Trophoblast cell (in vitro differentiated cells and primary cell): ENCODE data around the gene RAB3C.

Source experiments
- DNase-seq, 2 donors: peaks; one replicate each; pipeline ENCODE4 v3.0.0-alpha.2; 2016
- H2AFZ ChIP-seq: 2 replicates; pipeline ENCODE4 v1.6.1; 2013; ENCODE audit warnings: low read length, moderate library complexity, mild to moderate bottlenecking; ENCODE audit not compliant: insufficient read depth, poor library complexity
- H2AK5ac ChIP-seq: 2 replicates; pipeline ENCODE4 v1.6.1; 2013; ENCODE audit warnings: mild to moderate bottlenecking, low read length
- H2BK120ac ChIP-seq: 2 replicates; pipeline ENCODE4 v1.6.1; 2013; ENCODE audit warnings: low read length, mild to moderate bottlenecking, moderate library complexity; ENCODE audit not compliant: insufficient read depth, poor library complexity
- H2BK12ac ChIP-seq: 2 replicates; pipeline ENCODE4 v1.6.1; 2013; ENCODE audit warnings: mild to moderate bottlenecking, low read length, moderate library complexity
- H2BK5ac ChIP-seq: 2 replicates; pipeline ENCODE4 v1.6.1; 2013; ENCODE audit warnings: low read length, low read depth, moderate library complexity, mild to moderate bottlenecking; ENCODE audit not compliant: poor library complexity
- H3K14ac ChIP-seq: 2 replicates; pipeline ENCODE4 v1.6.1; 2013; ENCODE audit warnings: mild to moderate bottlenecking, low read length
- H3K18ac ChIP-seq: 2 replicates; pipeline ENCODE4 v1.6.1; 2013; ENCODE audit warnings: mild to moderate bottlenecking, low read length
- H3K23ac ChIP-seq: 2 replicates; pipeline ENCODE4 v1.6.1; 2013; ENCODE audit warnings: low read length
- H3K27ac ChIP-seq: 2 replicates; pipeline ENCODE4 v1.5.1; 2013; ENCODE audit warnings: low read depth, mild to moderate bottlenecking, inconsistent platforms, low read length, moderate library complexity
- H3K27me3 ChIP-seq: 2 replicates; pipeline ENCODE4 v1.6.1; 2013; ENCODE audit warnings: inconsistent platforms, mild to moderate bottlenecking, low read length, moderate library complexity; ENCODE audit not compliant: insufficient read depth
- H3K36me3 ChIP-seq, 2 experiments: 1 replicate in 1 of 2; 2 replicates in 1 of 2; pipeline ENCODE4 v1.6.1; 2013; ENCODE audit warnings: low read length in 2 of 2, mild to moderate bottlenecking in 2 of 2, moderate library complexity in 1 of 2; ENCODE audit not compliant: insufficient read depth in 2 of 2, control insufficient read depth in 1 of 2
- H3K4ac ChIP-seq: 2 replicates; pipeline ENCODE4 v1.6.1; 2013; ENCODE audit warnings: low read depth, mild to moderate bottlenecking, low read length, moderate library complexity
- H3K4me1 ChIP-seq, 2 experiments: 1 replicate in 1 of 2; 2 replicates in 1 of 2; pipeline ENCODE4 v1.6.1; 2013; ENCODE audit warnings: low read length in 2 of 2, mild to moderate bottlenecking in 2 of 2, moderate library complexity in 1 of 2; ENCODE audit not compliant: insufficient read depth in 2 of 2, control insufficient read depth in 1 of 2
- H3K4me2 ChIP-seq: 2 replicates; pipeline ENCODE4 v1.6.1; 2013; ENCODE audit warnings: inconsistent platforms, mild to moderate bottlenecking, low read length, moderate library complexity
- H3K4me3 ChIP-seq: 2 replicates; pipeline ENCODE4 v1.5.1; 2013; ENCODE audit warnings: mild to moderate bottlenecking, low read depth, low read length, inconsistent platforms
- H3K79me1 ChIP-seq: one replicate; pipeline ENCODE4 v1.6.1; 2013; ENCODE audit warnings: low read length
- H3K79me2 ChIP-seq: 2 replicates; pipeline ENCODE4 v1.6.1; 2013; ENCODE audit warnings: low read length, mild to moderate bottlenecking; ENCODE audit not compliant: control insufficient read depth, insufficient read depth, poor library complexity
- H3K9ac ChIP-seq: 2 replicates; pipeline ENCODE4 v1.6.1; 2013; ENCODE audit warnings: mild to moderate bottlenecking, low read length
- H3K9me3 ChIP-seq: 2 replicates; pipeline ENCODE4 v1.6.1; 2013; ENCODE audit warnings: low read depth, mild to moderate bottlenecking, control low read depth, inconsistent platforms, low read length; ENCODE audit not compliant: insufficient read depth
- H4K12ac ChIP-seq: 2 replicates; pipeline ENCODE4 v1.6.1; 2013; ENCODE audit warnings: low read depth, mild to moderate bottlenecking, low read length, moderate library complexity
- H4K8ac ChIP-seq: 2 replicates; pipeline ENCODE4 v1.6.1; 2013; ENCODE audit warnings: low read depth, mild to moderate bottlenecking, low read length, moderate library complexity
- H4K91ac ChIP-seq: one replicate; pipeline ENCODE4 v1.6.1; 2013; ENCODE audit warnings: low read depth, mild to moderate bottlenecking, low read length, moderate library complexity
- WGBS: extraction: QIAGEN DNeasy Blood & Tissue Kit; methylation state at CpG from one replicate; pipeline ENCODE4 v1.1.7; 2013; ENCODE audit warnings: missing lambda C conversion rate; ENCODE audit not compliant: insufficient read length, insufficient coverage; ENCODE audit errors: extremely low coverage; 5-methylcytosine and 5-hydroxymethylcytosine counted together

RAB3C gene

DNA sequence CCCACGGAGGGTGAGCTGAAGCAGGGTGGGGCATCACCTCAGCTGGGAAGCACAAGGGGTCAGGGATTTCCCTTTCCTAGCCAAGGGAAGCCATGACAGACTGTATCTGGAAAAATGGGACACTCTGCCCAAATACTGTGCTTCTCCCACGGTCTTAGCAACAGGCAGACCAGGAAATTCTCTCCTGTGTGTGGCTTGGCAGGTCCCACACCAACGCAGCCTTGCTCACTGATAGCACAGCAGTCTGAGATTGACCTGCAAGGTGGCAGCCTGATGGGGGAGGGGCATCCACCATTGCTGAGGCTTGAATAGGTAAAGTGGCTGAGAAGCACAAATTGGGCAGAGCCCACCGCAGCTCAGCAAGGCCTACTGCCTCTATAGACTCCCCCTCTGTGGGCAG is 23.2 kb downstream of the RAB3C start:
- Histone ChIP-seq H3K4me1 (no peaks in the 10 kb centered on the region), H3K27me3 (no peaks in the 10 kb centered on the region), H3K9me3 (peaks cover 2% of the 10 kb centered on the region), H3K23ac (no peak overlapping the region), H4K8ac (no peak overlapping the region), H3K9ac (no peak overlapping the region), H3K4me3 (no peak overlapping the region), H3K4ac (no peak overlapping the region), H3K14ac (no peak overlapping the region), H4K12ac (no peak overlapping the region), H3K27ac (no peak overlapping the region), H4K91ac (no peak overlapping the region), H2AFZ (no peak overlapping the region), H2BK12ac (no peak overlapping the region), H3K18ac (no peak overlapping the region), H3K36me3 (no peaks in the 10 kb centered on the region), H3K79me1 (no peaks in the 10 kb centered on the region), H3K4me2 (no peak overlapping the region), H2BK5ac (no peak overlapping the region), H3K79me2 (no peaks in the 10 kb centered on the region), H2BK120ac (no peak overlapping the region), H2AK5ac (no peak overlapping the region)
- WGBS: no CpG with 5 or more reads among the region's 4 CpGs
- no peak for DNase-seq

DNA sequence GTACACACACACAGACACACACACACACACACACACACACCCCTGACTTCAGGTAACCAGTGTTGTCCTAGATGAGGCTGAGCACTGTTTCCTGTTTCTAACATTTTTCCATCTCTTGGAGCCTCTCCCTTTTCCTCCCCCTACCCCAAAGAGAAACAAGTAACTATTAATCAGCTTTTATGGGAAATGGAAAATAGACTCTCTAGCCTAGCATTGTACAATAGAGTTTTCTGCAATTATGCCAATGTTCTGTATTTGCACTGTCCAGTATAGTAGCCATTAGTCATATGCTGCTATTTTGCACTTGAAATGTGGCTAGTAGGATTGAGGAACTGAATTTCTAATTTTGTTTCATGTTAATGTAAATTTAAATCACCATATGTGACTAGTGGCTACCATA is 33.1 kb downstream of the RAB3C start:
- Histone ChIP-seq H2AK5ac (no peak overlapping the region), H4K91ac (no peak overlapping the region), H2BK12ac (no peak overlapping the region), H3K36me3 (no peaks in the 10 kb centered on the region), H2AFZ (no peak overlapping the region), H3K79me2 (no peaks in the 10 kb centered on the region), H3K4me3 (no peak overlapping the region), H2BK120ac (no peak overlapping the region), H3K9ac (no peak overlapping the region), H3K9me3 (no peaks in the 10 kb centered on the region), H3K23ac (no peak overlapping the region), H3K4me2 (no peak overlapping the region), H3K27me3 (no peaks in the 10 kb centered on the region), H3K4me1 (no peaks in the 10 kb centered on the region), H3K18ac (no peak overlapping the region), H3K14ac (no peak overlapping the region), H2BK5ac (no peak overlapping the region), H4K12ac (no peak overlapping the region), H4K8ac (no peak overlapping the region), H3K27ac (no peak overlapping the region), H3K4ac (no peak overlapping the region), H3K79me1 (no peaks in the 10 kb centered on the region)
- no peak for DNase-seq

DNA sequence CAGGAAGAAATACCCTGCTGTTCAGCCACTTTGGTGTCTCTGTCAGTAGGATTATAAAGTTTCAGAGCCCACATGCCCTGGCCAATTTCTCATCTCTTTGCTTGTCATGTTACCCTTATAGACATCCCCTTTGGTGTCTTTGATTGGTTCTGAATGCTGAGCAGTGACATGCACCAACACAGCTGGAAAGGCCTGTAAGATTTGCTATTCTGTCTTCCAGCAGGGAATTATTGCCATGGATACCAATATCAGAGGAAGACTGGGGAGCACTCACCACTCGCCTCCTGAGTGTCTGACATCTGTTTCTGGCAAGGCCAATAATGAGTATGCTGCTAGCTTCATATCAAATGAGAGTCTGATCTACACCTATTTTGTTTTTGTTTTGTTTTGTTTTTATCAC is 34.4 kb downstream of the RAB3C start:
- Histone ChIP-seq H3K79me1 (no peaks in the 10 kb centered on the region), H3K27ac (no peak overlapping the region), H3K9me3 (no peaks in the 10 kb centered on the region), H4K91ac (no peak overlapping the region), H3K4ac (no peak overlapping the region), H3K23ac (no peak overlapping the region), H2BK120ac (no peak overlapping the region), H4K12ac (no peak overlapping the region), H3K18ac (no peak overlapping the region), H4K8ac (no peak overlapping the region), H3K36me3 (no peaks in the 10 kb centered on the region), H2BK12ac (no peak overlapping the region), H2AK5ac (no peak overlapping the region), H2BK5ac (no peak overlapping the region), H3K79me2 (no peaks in the 10 kb centered on the region), H2AFZ (no peak overlapping the region), H3K14ac (no peak overlapping the region), H3K4me2 (no peak overlapping the region), H3K4me3 (no peak overlapping the region), H3K4me1 (no peaks in the 10 kb centered on the region), H3K9ac (no peak overlapping the region), H3K27me3 (no peaks in the 10 kb centered on the region)
- DNase-seq: no peak
- WGBS: no CpG with 5 or more reads among the region's 1 CpG

DNA sequence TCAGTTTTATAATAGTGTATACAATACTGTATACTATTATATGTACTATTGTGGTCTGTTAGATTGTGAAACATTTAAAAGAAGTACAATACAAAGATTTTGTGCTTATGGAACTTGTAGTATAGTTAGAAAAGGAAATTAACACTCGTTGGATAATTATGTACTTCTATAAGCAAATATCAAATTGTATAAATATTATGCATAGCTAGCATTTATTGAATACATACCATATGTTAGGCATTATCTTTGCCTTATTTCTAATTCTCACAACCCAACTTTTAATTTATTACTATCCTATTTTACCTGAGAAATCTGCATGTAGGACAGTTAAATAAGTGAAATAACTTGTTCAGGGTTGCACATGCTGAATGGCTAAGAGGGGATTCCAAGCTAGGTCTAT is 37.5 kb downstream of the RAB3C start:
- Histone ChIP-seq H4K91ac (no peak overlapping the region), H2BK5ac (no peak overlapping the region), H3K4me1 (no peaks in the 10 kb centered on the region), H3K23ac (no peak overlapping the region), H2AFZ (no peak overlapping the region), H3K79me2 (no peaks in the 10 kb centered on the region), H2AK5ac (no peak overlapping the region), H3K79me1 (no peaks in the 10 kb centered on the region), H2BK120ac (no peak overlapping the region), H4K8ac (no peak overlapping the region), H3K18ac (no peak overlapping the region), H3K4me3 (no peak overlapping the region), H3K9me3 (no peaks in the 10 kb centered on the region), H2BK12ac (no peak overlapping the region), H3K36me3 (no peaks in the 10 kb centered on the region), H3K9ac (no peak overlapping the region), H3K14ac (no peak overlapping the region), H3K27me3 (no peaks in the 10 kb centered on the region), H4K12ac (no peak overlapping the region), H3K4me2 (no peak overlapping the region), H3K4ac (no peak overlapping the region), H3K27ac (no peak overlapping the region)
- DNase-seq: no peak
- no CpG with 5 or more reads among the region's 1 CpG for WGBS
